Kidney epithelial cell (primary cell): ENCODE measurements around the gene WDR7. TPM values are rescaled to one million over a fixed set of nuclear protein-coding genes. Genes with fewer than 3 reads are reported as not detected.

Source experiments
- DNase-seq: peaks from one replicate; pipeline ENCODE4 v3.0.0-alpha.2; 2010; ENCODE audit warnings: low read depth
- H3K27me3 ChIP-seq: 2 replicates; pipeline ENCODE4 v1.6.0; 2011; ENCODE audit warnings: low read length; ENCODE audit not compliant: control insufficient read depth, insufficient read depth
- H3K36me3 ChIP-seq: 2 replicates; pipeline ENCODE4 v1.5.1; 2011; ENCODE audit warnings: low read length; ENCODE audit not compliant: control insufficient read depth, insufficient read depth
- H3K4me3 ChIP-seq: 2 replicates; pipeline ENCODE4 v1.5.1; 2011; ENCODE audit warnings: low read depth, mild to moderate bottlenecking, control low read depth, low read length
- CTCF ChIP-seq: IDR thresholded peaks from 2 replicates; pipeline ENCODE4 v1.5.1; 2011; ENCODE audit warnings: mild to moderate bottlenecking, moderate library complexity, low read length, control low read depth, inconsistent platforms; ENCODE audit not compliant: insufficient read depth, poor library complexity, severe bottlenecking
- total RNA-seq: library from RNA; depleted of rRNA; stranded (reverse); fragments of >200 nt; gene quantifications from 2 replicates; pipeline ENCODE4 v1.2.3, GENCODE V29; 2015

The WDR7 gene
- total RNA-seq, 1 donor from 2014 or later, result 8.7 TPM

DNA sequence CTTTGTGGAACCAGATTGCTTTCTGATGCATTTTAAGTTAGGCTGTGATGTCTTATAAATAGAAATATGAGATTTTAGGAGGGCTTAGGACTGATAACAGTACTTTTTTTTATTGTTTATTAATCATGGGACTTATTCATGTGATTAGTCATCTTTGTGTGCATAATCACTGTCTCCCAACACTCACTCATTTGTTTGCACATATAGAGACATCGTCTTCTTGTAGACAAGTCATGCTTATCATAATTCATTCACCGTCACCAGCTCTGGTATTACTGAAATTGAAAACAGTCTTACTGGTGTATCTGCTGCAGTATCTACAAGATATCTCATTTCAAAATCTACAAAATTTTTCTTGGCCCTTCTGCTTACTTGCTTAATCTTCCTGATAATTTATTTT lies 45.8 kb downstream of the WDR7 start:
- Histone ChIP-seq H3K27me3 (no peaks in the 10 kb centered on the region), H3K4me3 (no peak overlapping the region), H3K36me3 (no peaks in the 10 kb centered on the region)
- no peak for DNase-seq
- no peak for TF ChIP-seq CTCF

- H3K36me3 ChIP-seq, result no peaks in the 10 kb centered on the region
- peak; percentile 49 for TF ChIP-seq CTCF
- H3K27me3 ChIP-seq, result no peaks in the 10 kb centered on the region
- DNase-seq, result no peak
- H3K4me3 ChIP-seq, result no peak overlapping the region
Observed at GRCh38 chr18:56702946-56703345, 51.8 kb downstream of the WDR7 start.

DNA sequence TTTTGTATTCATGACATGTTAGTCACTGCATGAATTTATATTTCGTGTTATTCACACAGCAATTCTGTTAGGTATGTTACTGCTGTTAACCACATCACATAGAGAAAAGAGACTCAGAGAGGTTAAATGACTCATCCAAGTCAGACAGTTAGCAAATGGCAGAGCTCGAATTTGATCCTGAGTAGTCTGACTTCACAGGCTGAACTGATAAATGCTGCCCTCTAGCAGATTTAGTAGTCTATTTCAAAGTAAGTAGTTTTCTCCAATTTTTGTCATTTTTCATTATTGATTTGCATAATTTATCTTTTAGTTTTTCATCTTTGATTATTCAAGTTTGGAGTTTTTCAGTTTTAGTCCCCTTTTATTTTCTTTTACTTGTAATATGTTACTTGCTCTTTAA lies 58.3 kb downstream of the WDR7 start:
- no peak overlapping the region for H3K4me3 ChIP-seq
- TF ChIP-seq CTCF, result peak; percentile 35
- no peaks in the 10 kb centered on the region for H3K36me3 ChIP-seq
- DNase-seq, result peak; percentile 65
- H3K27me3 ChIP-seq, result no peaks in the 10 kb centered on the region

GRCh38 chr18:56711708-56712445 lies 60.7 kb downstream of the WDR7 start:
- H3K36me3 ChIP-seq, result no peaks in the 10 kb centered on the region
- no peak for TF ChIP-seq CTCF
- no peak overlapping the region for H3K4me3 ChIP-seq
- DNase-seq, result no peak
- H3K27me3 ChIP-seq, result no peaks in the 10 kb centered on the region

- H3K36me3 ChIP-seq, result no peaks in the 10 kb centered on the region
- H3K27me3 ChIP-seq, result no peaks in the 10 kb centered on the region
- H3K4me3 ChIP-seq, result no peak overlapping the region
- no peak for TF ChIP-seq CTCF
- DNase-seq, result no peak
Observed at GRCh38 chr18:56712761-56713160, 61.6 kb downstream of the WDR7 start.

DNA sequence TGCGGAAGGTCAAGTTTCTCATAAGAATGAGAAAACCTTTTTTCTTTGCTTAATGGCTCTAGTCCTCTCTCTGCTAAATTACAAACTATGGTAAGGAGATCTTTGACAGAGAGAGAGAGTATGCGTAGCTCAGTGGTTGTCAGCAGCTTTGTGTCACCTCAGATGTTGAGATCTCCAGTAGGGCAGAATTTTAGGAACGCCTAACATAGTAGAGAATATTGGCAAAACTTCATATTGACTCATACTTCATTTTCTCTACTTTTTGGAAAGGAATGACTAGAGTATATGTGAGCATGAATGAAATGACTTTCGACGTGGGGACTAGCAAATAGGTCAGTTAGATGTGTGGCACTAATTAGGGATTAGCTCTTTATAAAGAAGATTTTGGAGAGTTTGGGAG lies 64.0 kb downstream of the WDR7 start:
- H3K27me3 ChIP-seq, result no peaks in the 10 kb centered on the region
- no peak for TF ChIP-seq CTCF
- H3K4me3 ChIP-seq, result no peak overlapping the region
- H3K36me3 ChIP-seq, result no peaks in the 10 kb centered on the region
- DNase-seq, result no peak
